Fibroblast of mammary gland (primary cell): ENCODE measurements around the gene ST8SIA1.

Experiments
- DNase-seq: peaks from one replicate; pipeline ENCODE4 v3.0.0-alpha.2; 2010; ENCODE audit warnings: low read depth
- H3K4me3 ChIP-seq: 2 replicates; pipeline ENCODE4 v1.5.1; 2011; ENCODE audit warnings: low read depth, mild to moderate bottlenecking, low read length, moderate library complexity; ENCODE audit not compliant: control insufficient read depth
- CTCF ChIP-seq: conservative IDR thresholded peaks from 2 replicates; pipeline ENCODE4 v1.5.1; 2011; ENCODE audit warnings: low read depth, low read length, inconsistent platforms; ENCODE audit not compliant: control insufficient read depth, insufficient read depth

Gene ST8SIA1

GRCh38 chr12:22353615-22354325 is 19.3 kb upstream of the ST8SIA1 start:
- DNase-seq, result no peak
- no peak for TF ChIP-seq CTCF
- H3K4me3 ChIP-seq, result no peak overlapping the region

DNA sequence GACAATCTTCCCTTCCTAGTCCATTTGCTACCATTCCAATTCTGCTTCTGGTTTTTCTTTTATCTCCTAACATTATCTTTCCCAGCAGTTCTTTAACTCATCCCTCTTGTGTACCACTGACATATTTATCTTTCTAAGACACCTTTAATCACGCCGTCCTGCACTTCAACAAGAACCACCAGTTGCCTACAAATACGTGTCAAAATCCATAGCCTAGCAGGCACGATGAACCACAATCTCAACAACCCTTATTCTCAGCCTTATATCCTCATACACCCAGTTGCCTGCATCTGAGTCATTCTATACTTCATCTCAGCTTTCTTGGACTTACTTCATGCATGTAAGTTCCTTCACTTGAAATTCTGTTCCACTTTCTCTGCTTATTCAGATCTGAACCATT is 16.4 kb upstream of the ST8SIA1 start:
- no peak for DNase-seq
- H3K4me3 ChIP-seq, result no peak overlapping the region
- TF ChIP-seq CTCF, result no peak

DNA sequence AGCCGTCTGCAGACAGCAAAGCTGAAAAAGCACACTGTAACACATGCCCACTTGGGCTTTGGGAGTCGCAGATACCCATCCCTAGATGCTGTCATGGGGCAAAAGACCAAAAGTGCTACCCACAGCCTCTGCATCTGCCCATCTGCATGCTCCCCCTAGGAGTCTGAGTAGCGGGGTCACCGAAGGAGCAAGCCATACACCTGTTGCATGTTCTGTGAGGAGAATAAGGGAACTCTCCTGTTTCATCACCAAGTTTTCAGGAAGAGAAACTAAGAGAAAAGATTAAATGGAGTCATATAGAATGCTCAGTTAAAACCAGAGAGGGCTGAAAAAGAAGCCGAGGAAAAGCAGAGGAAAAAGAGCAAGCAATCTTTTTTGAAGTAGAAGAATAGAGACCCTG is 13.7 kb upstream of the ST8SIA1 start:
- DNase-seq, result no peak
- TF ChIP-seq CTCF, result no peak

DNA sequence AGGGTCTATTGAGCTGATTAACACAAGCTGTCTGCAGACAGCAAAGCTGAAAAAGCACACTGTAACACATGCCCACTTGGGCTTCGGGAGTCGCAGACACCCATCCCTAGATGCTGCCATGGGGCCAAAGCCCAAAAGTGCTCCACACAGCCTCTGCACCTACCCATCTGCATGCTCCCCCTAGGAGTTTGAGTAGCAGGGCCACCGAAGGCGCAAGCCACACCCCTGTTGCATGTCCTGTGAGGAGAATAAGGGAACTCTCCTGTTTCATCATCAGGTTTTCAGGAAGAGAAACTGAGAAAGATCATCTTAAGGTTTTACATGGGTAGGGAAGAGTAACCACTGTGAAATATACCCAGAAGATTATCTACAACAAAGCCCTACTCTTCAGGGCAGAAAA is 5.6 kb upstream of the ST8SIA1 start:
- no peak for TF ChIP-seq CTCF
- no peak overlapping the region for H3K4me3 ChIP-seq
- no peak for DNase-seq

More for the DNA sequence above, 13.7 kb upstream of the ST8SIA1 start:
- H3K4me3 ChIP-seq, result no peak overlapping the region

DNA sequence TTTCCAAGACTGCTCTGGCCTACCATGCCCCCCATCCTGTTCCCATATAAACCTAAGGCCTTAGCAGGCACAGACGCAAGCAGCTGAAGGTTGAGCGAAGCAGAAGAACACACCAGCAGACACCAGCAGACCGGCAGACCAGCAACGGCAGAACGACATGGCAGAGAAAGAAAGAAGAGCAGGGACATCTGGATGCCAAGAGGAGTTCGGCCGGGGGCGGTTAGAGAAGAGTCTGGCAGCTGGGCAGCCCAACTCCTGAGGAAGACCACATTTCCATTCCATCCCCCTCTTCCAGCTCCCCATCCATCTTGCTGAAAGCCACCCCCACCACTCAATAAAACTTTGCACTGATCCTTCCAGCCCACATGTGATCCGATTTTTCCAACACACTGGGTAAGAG is 5.2 kb upstream of the ST8SIA1 start:
- TF ChIP-seq CTCF, result no peak
- H3K4me3 ChIP-seq, result no peak overlapping the region
- no peak for DNase-seq

DNA sequence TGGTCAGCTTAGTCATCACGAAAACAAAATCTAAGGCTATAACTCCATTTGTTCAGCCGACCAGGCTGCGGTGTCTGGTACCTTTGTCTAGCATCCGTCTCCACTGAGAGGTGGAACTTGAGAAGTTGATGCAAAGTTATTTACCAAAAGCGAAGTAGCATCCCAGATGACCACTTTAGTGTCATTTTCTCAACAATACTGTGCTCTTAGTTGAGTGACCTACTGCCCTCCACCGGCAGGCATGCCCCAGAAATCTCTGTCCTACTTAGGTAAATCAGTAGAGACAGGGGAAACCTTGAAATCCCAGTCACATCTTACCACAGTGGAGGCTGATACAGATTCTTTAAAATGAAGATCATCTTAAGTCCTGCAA is 1.3 kb upstream of the ST8SIA1 start:
- TF ChIP-seq CTCF, result no peak
- no peak for DNase-seq
- H3K4me3 ChIP-seq, result no peak overlapping the region
